SK-N-SH (cell line): ENCODE data around the gene KCNC4. TPM values are rescaled to one million over a fixed set of nuclear protein-coding genes. Genes with fewer than 3 reads are reported as not detected.

Experiments used
- CTCF ChIA-PET: fragments of 300-600, 350-600 bp; formaldehyde crosslinking; extraction: SDS; loops from one replicate; lab custom pipeline; 2021; lab: Yijun Ruan, JAX
- POLR2A ChIA-PET: fragments of 350-600 bp; sonication (Branson Sonifier 250); formaldehyde crosslinking; extraction: SDS; loops from one replicate; lab custom pipeline; 2020; ENCODE audit warnings: antibody characterized with exemption, inconsistent platforms; lab: Yijun Ruan, JAX
- DNase-seq: peaks from one replicate; pipeline ENCODE4 v3.0.0; 2012
- H2AFZ ChIP-seq: fragments of 200-600 bp; sonication (generic); 2 replicates; pipeline ENCODE4 v1.8.1; 2016; ENCODE audit warnings: antibody characterized with exemption, mild to moderate bottlenecking, low read depth
- H3F3A ChIP-seq: fragments of 200-600 bp; sonication (generic); replicated peaks from 2 replicates; pipeline ENCODE3; 2016; ENCODE audit warnings: antibody characterized with exemption, mild to moderate bottlenecking; ENCODE audit not compliant: insufficient read depth
- H3K27ac ChIP-seq, 2 experiments: fragments of 200-500 bp in 1 of 2; fragments of 200-600 bp in 1 of 2; sonication (Bioruptor generic) in 1 of 2; sonication (generic), shearing (Covaris generic) in 1 of 2; 2 replicates each; pipeline versions ENCODE4 v1.5.1 to v1.6.1; 2014 to 2016; ENCODE audit warnings: low read depth in 2 of 2, inconsistent platforms in 1 of 2, low read length in 1 of 2, mild to moderate bottlenecking in 1 of 2, mixed read lengths in 1 of 2
- H3K27me3 ChIP-seq: fragments of 200-600 bp; sonication (generic), shearing (Covaris generic); 2 replicates; pipeline ENCODE4 v1.6.1; 2016; ENCODE audit warnings: mixed run types; ENCODE audit not compliant: insufficient read depth
- H3K36me3 ChIP-seq, 2 experiments: fragments of 200-500 bp in 1 of 2; fragments of 200-600 bp in 1 of 2; sonication (Bioruptor generic) in 1 of 2; sonication (generic) in 1 of 2; replicated peaks in 1 of 2; 2 replicates each; pipeline versions ENCODE3 to v1.5.1; 2014 to 2016; ENCODE audit warnings: low read length in 1 of 2, mild to moderate bottlenecking in 1 of 2; ENCODE audit not compliant: insufficient read depth in 2 of 2, control insufficient read depth in 1 of 2
- H3K4me1 ChIP-seq, 2 experiments: fragments of 200-500 bp in 1 of 2; fragments of 200-600 bp in 1 of 2; sonication (Bioruptor generic) in 1 of 2; sonication (generic), shearing (Covaris generic) in 1 of 2; 2 replicates each; pipeline versions ENCODE4 v1.5.1 to v1.6.1; 2014 to 2016; ENCODE audit warnings: low read depth in 1 of 2, low read length in 1 of 2, mixed run types in 1 of 2; ENCODE audit not compliant: insufficient read depth in 2 of 2, control insufficient read depth in 1 of 2
- H3K4me2 ChIP-seq: fragments of 200-600 bp; sonication (generic), shearing (Covaris generic); 2 replicates; pipeline ENCODE4 v1.6.1; 2017; ENCODE audit warnings: mixed run types
- H3K4me3 ChIP-seq, 2 experiments: fragments of 200-500 bp in 1 of 2; fragments of 200-600 bp in 1 of 2; sonication (Bioruptor generic) in 1 of 2; sonication (generic), shearing (Covaris generic) in 1 of 2; 2 replicates each; pipeline versions ENCODE4 v1.5.1 to v1.8.1; 2014 to 2016; ENCODE audit warnings: low read depth in 2 of 2, inconsistent platforms in 1 of 2, low read length in 1 of 2, mild to moderate bottlenecking in 1 of 2, mixed read lengths in 1 of 2, moderate library complexity in 1 of 2
- H3K79me2 ChIP-seq: fragments of 200-600 bp; sonication (generic); 2 replicates; pipeline ENCODE4 v1.8.1; 2017; ENCODE audit warnings: mild to moderate bottlenecking; ENCODE audit not compliant: insufficient read depth
- H3K9ac ChIP-seq: fragments of 200-600 bp; sonication (generic); 2 replicates; pipeline ENCODE4 v1.6.1; 2017; ENCODE audit warnings: mixed run types
- H3K9me2 ChIP-seq: fragments of 200-600 bp; sonication (generic); 2 replicates; pipeline ENCODE4 v1.6.1; 2017; ENCODE audit warnings: mixed run types
- H3K9me3 ChIP-seq: fragments of 200-600 bp; sonication (generic); 2 replicates; pipeline ENCODE4 v1.6.1; 2017; ENCODE audit warnings: mixed run types, mild to moderate bottlenecking, moderate library complexity
- H4K20me1 ChIP-seq: fragments of 200-600 bp; sonication (generic); 2 replicates; pipeline ENCODE4 v1.6.1; 2017; ENCODE audit warnings: mild to moderate bottlenecking, mixed run types; ENCODE audit not compliant: insufficient read depth
- EZH2phosphoT487 ChIP-seq: fragments of 200-600 bp; sonication (generic); IDR thresholded peaks from 2 replicates; pipeline ENCODE4 v1.6.1; 2017; ENCODE audit warnings: low read depth, mixed run types, mild to moderate bottlenecking, antibody characterized with exemption, moderate library complexity, borderline replicate concordance
- FOSL2 ChIP-seq: IDR thresholded peaks from 2 replicates; pipeline ENCODE4 v1.4.0; 2012; ENCODE audit warnings: low read depth, mild to moderate bottlenecking, moderate library complexity, borderline replicate concordance
- FOXJ3 ChIP-seq: sonication (generic); formaldehyde crosslinking; IDR thresholded peaks from 2 replicates; pipeline ENCODE4 v1.5.1; 2020; ENCODE audit warnings: mild to moderate bottlenecking, missing genetic modification reagents
- FOXM1 ChIP-seq: IDR thresholded peaks from 2 replicates; pipeline ENCODE4 v1.4.0; 2012; ENCODE audit warnings: low read depth, mild to moderate bottlenecking
- GABPA ChIP-seq: IDR thresholded peaks from 2 replicates; pipeline ENCODE4 v1.4.0; 2012; ENCODE audit warnings: low read depth, mild to moderate bottlenecking
- GATA2 ChIP-seq: sonication (generic); formaldehyde crosslinking; IDR thresholded peaks from 2 replicates; pipeline ENCODE4 v1.5.0; 2020; ENCODE audit warnings: mild to moderate bottlenecking, missing genetic modification reagents
- JUND ChIP-seq: IDR thresholded peaks from 2 replicates; pipeline ENCODE4 v1.4.0; 2012
- MAX ChIP-seq: IDR thresholded peaks from 2 replicates; pipeline ENCODE4 v1.4.0; 2012; ENCODE audit warnings: low read depth
- MEF2A ChIP-seq: IDR thresholded peaks from 2 replicates; pipeline ENCODE4 v1.4.0; 2012; ENCODE audit warnings: low read depth, borderline replicate concordance
- MXI1 ChIP-seq: IDR thresholded peaks from 2 replicates; pipeline ENCODE4 v1.6.1; 2012; ENCODE audit warnings: mild to moderate bottlenecking, low read depth, low read length, improper control_type of control experiment
- NFIC ChIP-seq: IDR thresholded peaks from 2 replicates; pipeline ENCODE4 v1.4.0; 2012; ENCODE audit warnings: borderline replicate concordance
- NRF1 ChIP-seq: IDR thresholded peaks from 2 replicates; pipeline ENCODE4 v1.6.1; 2012; ENCODE audit warnings: low read depth, mild to moderate bottlenecking, low read length
- RCOR1 ChIP-seq: fragments of 150-350 bp; IDR thresholded peaks from 2 replicates; pipeline ENCODE4 v1.6.1; 2017; ENCODE audit warnings: antibody characterized with exemption, low read length
- RFX5 ChIP-seq: IDR thresholded peaks from 2 replicates; pipeline ENCODE4 v1.6.1; 2012; ENCODE audit warnings: mild to moderate bottlenecking, improper control_type of control experiment, low read length
- RXRA ChIP-seq: IDR thresholded peaks from 2 replicates; pipeline ENCODE4 v1.4.0; 2012; ENCODE audit warnings: low read depth, mild to moderate bottlenecking, borderline replicate concordance
- SMC3 ChIP-seq: IDR thresholded peaks from 2 replicates; pipeline ENCODE4 v1.6.1; 2012; ENCODE audit warnings: low read depth, low read length, improper control_type of control experiment
- TAF1 ChIP-seq: IDR thresholded peaks from 2 replicates; pipeline ENCODE4 v1.6.1; 2012; ENCODE audit warnings: low read depth, mild to moderate bottlenecking, low read length, moderate library complexity, borderline replicate concordance
- TEAD4 ChIP-seq: IDR thresholded peaks from 2 replicates; pipeline ENCODE4 v1.4.0; 2012; ENCODE audit warnings: mild to moderate bottlenecking, borderline replicate concordance; ENCODE audit not compliant: insufficient read depth
- YY1 ChIP-seq: IDR thresholded peaks from 2 replicates; pipeline ENCODE4 v1.4.0; 2012; ENCODE audit warnings: low read depth, mild to moderate bottlenecking
- WGBS: methylation state at CpG from one replicate; pipeline ENCODE4 v1.1.6; 2017; ENCODE audit warnings: low lambda C conversion rate; 5-methylcytosine and 5-hydroxymethylcytosine counted together
- polyA plus RNA-seq, 3 experiments: library from polyadenylated mRNA; depleted of rRNA; stranded (reverse); fragments of >200 nt; gene quantifications; 2 replicates each; pipeline ENCODE4 v1.2.3, GENCODE V29; 2012
- TF ChIP-seq, protein P1 (sequence below): IDR thresholded peaks from 2 replicates; pipeline ENCODE4; 2012
- TF ChIP-seq, protein P2 (sequence below): IDR thresholded peaks from 2 replicates; pipeline ENCODE4 v1.4.0; 2012; ENCODE audit warnings: low read depth, borderline replicate concordance
- TF ChIP-seq, protein P3 (sequence below): fragments of 150-350 bp; IDR thresholded peaks from 2 replicates; pipeline ENCODE4 v1.6.1; 2016; ENCODE audit warnings: mild to moderate bottlenecking, low read depth, low read length
- TF ChIP-seq, protein P4 (sequence below): IDR thresholded peaks from 2 replicates; pipeline ENCODE4 v1.6.1; 2012; ENCODE audit warnings: mild to moderate bottlenecking, low read depth, low read length, moderate library complexity

KCNC4 gene
- polyA plus RNA-seq, 1 of the 3 experiments (the other 2 are of a cell fraction), result 0.51 TPM

DNA sequence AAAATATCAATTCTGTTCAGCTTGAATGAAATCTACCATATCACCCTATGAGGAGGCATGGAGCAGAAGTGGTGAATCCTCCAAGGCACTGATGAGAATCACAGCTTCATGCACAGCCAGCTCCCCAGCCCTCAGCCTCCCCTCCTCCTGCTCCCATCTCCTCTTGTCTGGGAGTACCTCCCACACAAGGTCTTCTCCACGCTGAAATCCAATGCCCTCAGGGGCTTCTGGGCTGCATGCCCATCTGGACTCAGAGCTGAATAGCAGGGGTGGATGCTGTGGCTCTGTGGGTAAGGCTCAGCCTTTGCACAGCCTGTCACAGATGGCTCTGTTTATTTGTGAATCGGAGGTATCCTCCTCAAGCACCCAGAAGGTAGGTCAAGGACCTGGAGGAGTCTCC lies 48.6 kb downstream of the KCNC4 start (continued):
- TF ChIP-seq JUND, result no peak
- no peak for TF ChIP-seq TEAD4
- TF ChIP-seq FOSL2, result no peak
- no peak for TF ChIP-seq GATA2 (CRISPR knock-in tag)
- TF ChIP-seq TAF1, result no peak
- TF ChIP-seq, protein P1, sequence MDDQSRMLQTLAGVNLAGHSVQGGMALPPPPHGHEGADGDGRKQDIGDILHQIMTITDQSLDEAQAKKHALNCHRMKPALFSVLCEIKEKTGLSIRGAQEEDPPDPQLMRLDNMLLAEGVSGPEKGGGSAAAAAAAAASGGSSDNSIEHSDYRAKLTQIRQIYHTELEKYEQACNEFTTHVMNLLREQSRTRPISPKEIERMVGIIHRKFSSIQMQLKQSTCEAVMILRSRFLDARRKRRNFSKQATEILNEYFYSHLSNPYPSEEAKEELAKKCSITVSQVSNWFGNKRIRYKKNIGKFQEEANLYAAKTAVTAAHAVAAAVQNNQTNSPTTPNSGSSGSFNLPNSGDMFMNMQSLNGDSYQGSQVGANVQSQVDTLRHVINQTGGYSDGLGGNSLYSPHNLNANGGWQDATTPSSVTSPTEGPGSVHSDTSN, result no peak
- TF ChIP-seq NRF1, result no peak
- TF ChIP-seq, protein P2, sequence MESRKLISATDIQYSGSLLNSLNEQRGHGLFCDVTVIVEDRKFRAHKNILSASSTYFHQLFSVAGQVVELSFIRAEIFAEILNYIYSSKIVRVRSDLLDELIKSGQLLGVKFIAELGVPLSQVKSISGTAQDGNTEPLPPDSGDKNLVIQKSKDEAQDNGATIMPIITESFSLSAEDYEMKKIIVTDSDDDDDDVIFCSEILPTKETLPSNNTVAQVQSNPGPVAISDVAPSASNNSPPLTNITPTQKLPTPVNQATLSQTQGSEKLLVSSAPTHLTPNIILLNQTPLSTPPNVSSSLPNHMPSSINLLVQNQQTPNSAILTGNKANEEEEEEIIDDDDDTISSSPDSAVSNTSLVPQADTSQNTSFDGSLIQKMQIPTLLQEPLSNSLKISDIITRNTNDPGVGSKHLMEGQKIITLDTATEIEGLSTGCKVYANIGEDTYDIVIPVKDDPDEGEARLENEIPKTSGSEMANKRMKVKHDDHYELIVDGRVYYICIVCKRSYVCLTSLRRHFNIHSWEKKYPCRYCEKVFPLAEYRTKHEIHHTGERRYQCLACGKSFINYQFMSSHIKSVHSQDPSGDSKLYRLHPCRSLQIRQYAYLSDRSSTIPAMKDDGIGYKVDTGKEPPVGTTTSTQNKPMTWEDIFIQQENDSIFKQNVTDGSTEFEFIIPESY, result no peak
- TF ChIP-seq NFIC, result no peak
- TF ChIP-seq FOXJ3 (CRISPR knock-in tag), result peak; percentile 50; the same call in 1 of the 2 replicates
- no peak for TF ChIP-seq EZH2phosphoT487
- no peak for TF ChIP-seq MEF2A
- TF ChIP-seq FOXM1, result no peak
- TF ChIP-seq, protein P3, sequence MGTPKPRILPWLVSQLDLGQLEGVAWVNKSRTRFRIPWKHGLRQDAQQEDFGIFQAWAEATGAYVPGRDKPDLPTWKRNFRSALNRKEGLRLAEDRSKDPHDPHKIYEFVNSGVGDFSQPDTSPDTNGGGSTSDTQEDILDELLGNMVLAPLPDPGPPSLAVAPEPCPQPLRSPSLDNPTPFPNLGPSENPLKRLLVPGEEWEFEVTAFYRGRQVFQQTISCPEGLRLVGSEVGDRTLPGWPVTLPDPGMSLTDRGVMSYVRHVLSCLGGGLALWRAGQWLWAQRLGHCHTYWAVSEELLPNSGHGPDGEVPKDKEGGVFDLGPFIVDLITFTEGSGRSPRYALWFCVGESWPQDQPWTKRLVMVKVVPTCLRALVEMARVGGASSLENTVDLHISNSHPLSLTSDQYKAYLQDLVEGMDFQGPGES, result no peak
- TF ChIP-seq YY1, result no peak

DNA sequence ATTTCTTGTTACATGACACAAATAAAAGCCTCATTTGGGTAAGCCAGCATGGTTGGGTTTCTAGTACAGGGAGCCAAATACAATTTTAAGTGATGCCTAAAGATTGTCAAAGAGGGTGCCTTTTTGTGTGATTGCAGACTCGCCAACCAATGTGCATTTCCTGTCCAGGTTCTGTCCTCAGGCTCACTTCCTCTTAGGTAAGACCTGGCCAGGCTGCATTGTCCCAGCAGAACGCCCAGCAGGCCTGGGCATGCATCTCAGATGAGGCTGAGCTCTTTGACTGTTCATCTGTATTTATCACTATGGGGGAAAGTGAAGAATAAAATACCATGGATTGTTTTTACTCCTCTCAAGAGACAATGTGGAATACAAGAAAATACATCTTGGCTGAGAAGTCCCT lies 49.7 kb downstream of the KCNC4 start:
- Histone ChIP-seq H3K4me2 (no peak overlapping the region), H3K27me3 (peaks cover 4% of the 10 kb centered on the region; the same call in 1 of the 2 replicates), H3F3A (no peaks in the 10 kb centered on the region), H3K27ac (no peak overlapping the region), H3K79me2 (no peaks in the 10 kb centered on the region), H3K9ac (no peak overlapping the region), H3K36me3 (no peaks in the 10 kb centered on the region), H3K4me3 (no peak overlapping the region), H3K9me2 (no peaks in the 10 kb centered on the region), H2AFZ (no peak overlapping the region), H3K9me3 (no peaks in the 10 kb centered on the region), H3K4me1 (peaks cover 0 to 24% of the 10 kb centered on the region in 2 experiments; a peak in 2 of 4 replicates), H4K20me1 (no peaks in the 10 kb centered on the region)
- CTCF ChIA-PET, result interaction anchor here (1.5 to 3.3 kb wide), 4 partner anchors 17 to 63 kb away, joined by 5 to 22 read pairs (median 6); no protein-coding TSS in a partner anchor
- 15% methylated on average over 1 of the region's 2 CpGs for WGBS
- DNase-seq, result no peak
- POLR2A ChIA-PET, result no interaction called here
- no peak for TF ChIP-seq GATA2 (CRISPR knock-in tag)
- no peak for TF ChIP-seq TEAD4
- no peak for TF ChIP-seq RXRA
- no peak for TF ChIP-seq MXI1
- TF ChIP-seq FOXM1, result no peak
- no peak for TF ChIP-seq GABPA
- TF ChIP-seq, protein P1, result no peak
- no peak for TF ChIP-seq SMC3
- no peak for TF ChIP-seq FOSL2
- TF ChIP-seq, protein P4, sequence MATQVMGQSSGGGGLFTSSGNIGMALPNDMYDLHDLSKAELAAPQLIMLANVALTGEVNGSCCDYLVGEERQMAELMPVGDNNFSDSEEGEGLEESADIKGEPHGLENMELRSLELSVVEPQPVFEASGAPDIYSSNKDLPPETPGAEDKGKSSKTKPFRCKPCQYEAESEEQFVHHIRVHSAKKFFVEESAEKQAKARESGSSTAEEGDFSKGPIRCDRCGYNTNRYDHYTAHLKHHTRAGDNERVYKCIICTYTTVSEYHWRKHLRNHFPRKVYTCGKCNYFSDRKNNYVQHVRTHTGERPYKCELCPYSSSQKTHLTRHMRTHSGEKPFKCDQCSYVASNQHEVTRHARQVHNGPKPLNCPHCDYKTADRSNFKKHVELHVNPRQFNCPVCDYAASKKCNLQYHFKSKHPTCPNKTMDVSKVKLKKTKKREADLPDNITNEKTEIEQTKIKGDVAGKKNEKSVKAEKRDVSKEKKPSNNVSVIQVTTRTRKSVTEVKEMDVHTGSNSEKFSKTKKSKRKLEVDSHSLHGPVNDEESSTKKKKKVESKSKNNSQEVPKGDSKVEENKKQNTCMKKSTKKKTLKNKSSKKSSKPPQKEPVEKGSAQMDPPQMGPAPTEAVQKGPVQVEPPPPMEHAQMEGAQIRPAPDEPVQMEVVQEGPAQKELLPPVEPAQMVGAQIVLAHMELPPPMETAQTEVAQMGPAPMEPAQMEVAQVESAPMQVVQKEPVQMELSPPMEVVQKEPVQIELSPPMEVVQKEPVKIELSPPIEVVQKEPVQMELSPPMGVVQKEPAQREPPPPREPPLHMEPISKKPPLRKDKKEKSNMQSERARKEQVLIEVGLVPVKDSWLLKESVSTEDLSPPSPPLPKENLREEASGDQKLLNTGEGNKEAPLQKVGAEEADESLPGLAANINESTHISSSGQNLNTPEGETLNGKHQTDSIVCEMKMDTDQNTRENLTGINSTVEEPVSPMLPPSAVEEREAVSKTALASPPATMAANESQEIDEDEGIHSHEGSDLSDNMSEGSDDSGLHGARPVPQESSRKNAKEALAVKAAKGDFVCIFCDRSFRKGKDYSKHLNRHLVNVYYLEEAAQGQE, result no peak
- no peak for TF ChIP-seq RFX5
- TF ChIP-seq RCOR1, result no peak
- TF ChIP-seq MAX, result no peak
